Activated naive CD4-positive, alpha-beta T cell treated with anti-CD3 and anti-CD28 coated beads, Interleukin-2, amount 50 U/mL, for 16 hours (primary cell): ENCODE data around the gene TMEM260.
"Not testable (repeated sequence)": the region's sequence is repeated elsewhere in the genome, so short reads cannot be mapped to it uniquely, and the experiment has no call there.

Source experiments
- DNase-seq: peaks from one replicate; pipeline ENCODE4 v3.0.0-alpha.2; 2020

The TMEM260 gene

GRCh38 chr14:56603648-56604047 lies 24.1 kb downstream of the TMEM260 start:
- DNase-seq, result no peak

DNA sequence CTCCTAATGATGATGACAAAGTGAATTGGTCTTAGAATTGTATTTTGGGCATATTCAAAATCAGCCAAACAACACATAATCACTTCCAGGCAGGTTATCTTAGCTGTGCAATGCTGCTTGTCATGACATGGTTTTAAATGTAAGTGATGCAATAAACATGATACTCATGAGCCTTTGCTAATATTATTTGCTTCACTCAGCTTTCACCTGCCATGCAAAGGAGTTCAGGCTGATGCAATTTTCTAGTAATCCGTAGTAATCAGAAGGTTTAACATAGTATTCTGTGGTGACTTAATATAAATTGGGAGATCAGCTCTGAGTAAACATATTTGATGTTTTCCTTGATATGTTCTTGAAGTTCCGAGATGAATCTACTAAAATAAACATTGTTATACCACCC lies 29.1 kb downstream of the TMEM260 start:
- DNase-seq, result no peak

DNA sequence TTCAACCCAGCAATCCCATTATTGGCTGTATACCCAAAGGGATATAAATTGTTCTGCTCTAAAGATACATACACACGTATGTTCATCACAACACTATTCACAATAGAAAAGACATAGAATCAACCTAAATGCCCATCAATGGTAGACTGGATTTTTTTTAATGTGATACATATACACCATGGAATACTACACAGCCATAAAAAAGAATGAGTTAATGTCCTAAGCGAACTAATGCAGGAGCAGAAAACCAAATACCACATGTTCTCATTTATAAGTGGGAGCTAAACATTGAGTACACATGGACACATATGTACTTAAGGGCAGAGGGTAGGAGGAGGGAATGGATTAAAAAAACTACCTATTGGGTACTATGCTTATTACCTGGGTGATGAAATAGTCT lies 32.1 kb downstream of the TMEM260 start:
- DNase-seq, result not testable (repeated sequence)

DNA sequence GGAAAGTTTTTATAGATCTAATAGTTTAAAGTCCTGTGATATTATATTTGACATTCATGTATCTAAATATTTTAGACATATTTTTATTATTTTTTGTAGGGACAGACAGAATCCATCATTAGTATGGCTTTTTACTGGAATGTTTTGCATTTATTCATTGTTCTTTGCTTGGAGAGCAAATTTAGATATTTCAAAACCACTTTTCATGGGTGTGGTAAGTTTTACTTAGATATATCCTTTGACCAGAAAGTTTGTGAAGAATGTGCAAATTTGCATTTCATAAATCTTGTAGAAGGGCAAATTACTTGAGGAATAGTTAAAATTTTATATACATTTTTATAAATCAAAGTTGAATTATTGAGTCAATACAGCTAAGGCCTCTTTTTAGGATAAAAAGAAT lies 37.5 kb downstream of the TMEM260 start:
- DNase-seq, result no peak

DNA sequence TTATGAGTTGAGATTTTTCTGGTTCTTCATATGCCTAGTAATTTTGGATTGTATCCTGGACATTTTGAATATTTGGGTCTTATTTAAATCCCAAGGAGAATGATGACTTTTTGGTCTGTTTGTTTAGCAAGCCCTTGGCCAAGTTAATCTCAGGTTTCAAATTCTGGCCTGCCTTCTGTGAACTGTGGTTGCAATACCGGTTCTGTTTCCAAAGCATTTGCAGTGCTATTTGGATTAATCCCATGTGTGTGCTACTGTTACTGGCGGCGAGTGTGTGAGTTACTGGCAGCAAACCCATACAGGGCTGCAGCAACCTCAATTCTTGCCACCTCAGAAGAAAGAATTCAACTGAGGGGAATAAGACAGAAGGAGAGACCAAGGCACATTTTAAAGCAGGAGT lies 51.1 kb downstream of the TMEM260 start:
- no peak for DNase-seq

- no peak for DNase-seq
These were observed 52.6 kb downstream of the TMEM260 start for GRCh38 chr14:56632195-56632594.

DNA sequence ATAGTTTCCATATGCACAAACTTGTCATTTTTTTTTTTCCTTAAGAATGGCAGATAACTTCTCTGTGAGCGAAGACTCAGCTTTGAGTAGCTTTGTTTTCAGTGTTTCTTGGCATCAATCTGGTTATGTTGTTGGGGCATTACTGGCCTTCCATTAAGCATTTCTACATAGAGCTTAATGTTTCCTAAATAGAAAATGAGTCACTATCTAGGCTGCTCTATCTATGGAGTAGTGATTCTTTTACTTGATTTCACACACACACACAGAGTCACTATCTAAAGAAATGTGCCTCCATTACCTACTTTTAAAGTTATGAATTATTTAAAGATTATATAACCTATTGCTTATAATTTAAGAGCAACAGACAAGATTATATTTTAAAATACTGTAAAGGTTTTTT lies 53.9 kb downstream of the TMEM260 start:
- no peak for DNase-seq

GRCh38 chr14:56635041-56635440 lies 55.4 kb downstream of the TMEM260 start:
- DNase-seq, result no peak

- no peak for DNase-seq
These were observed 67.9 kb downstream of the TMEM260 start for GRCh38 chr14:56647493-56647892.

GRCh38 chr14:56648508-56649301 lies 69.1 kb downstream of the TMEM260 start:
- no peak for DNase-seq

GRCh38 chr14:56649382-56649781 lies 69.8 kb downstream of the TMEM260 start:
- no peak for DNase-seq

GRCh38 chr14:56650048-56650447 lies 70.5 kb downstream of the TMEM260 start:
- no peak for DNase-seq

GRCh38 chr14:56650979-56651378 lies 71.4 kb downstream of the TMEM260 start:
- no peak for DNase-seq

- DNase-seq, result no peak
These were observed 78.0 kb downstream of the TMEM260 start for GRCh38 chr14:56657604-56658003.

DNA sequence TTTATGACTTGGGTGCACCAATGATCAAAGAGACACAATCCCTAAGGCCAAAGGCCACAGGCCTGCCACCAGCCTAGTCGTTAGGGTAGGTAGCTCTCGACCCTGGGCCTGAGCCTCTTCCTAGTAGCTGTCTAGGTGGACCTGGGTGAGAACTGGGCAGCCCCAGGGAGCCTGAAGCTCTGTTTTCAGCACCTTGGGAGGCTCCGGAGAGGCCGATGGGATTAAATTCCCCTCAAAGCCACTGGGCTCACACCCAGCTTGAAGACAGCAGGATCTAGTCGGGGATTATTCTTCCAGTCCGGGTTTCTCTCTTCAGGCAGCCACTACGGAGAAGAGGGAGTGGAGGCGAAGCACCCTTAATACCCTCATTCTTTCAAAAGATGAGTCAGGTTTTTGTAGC lies 79.8 kb downstream of the TMEM260 start:
- no peak for DNase-seq

GRCh38 chr14:56659964-56660551 lies 80.5 kb downstream of the TMEM260 start:
- no peak for DNase-seq

- no peak for DNase-seq
These were observed 81.2 kb downstream of the TMEM260 start for GRCh38 chr14:56660677-56661389.

- no peak for DNase-seq
These were observed 81.9 kb downstream of the TMEM260 start for GRCh38 chr14:56661478-56661877.

DNA sequence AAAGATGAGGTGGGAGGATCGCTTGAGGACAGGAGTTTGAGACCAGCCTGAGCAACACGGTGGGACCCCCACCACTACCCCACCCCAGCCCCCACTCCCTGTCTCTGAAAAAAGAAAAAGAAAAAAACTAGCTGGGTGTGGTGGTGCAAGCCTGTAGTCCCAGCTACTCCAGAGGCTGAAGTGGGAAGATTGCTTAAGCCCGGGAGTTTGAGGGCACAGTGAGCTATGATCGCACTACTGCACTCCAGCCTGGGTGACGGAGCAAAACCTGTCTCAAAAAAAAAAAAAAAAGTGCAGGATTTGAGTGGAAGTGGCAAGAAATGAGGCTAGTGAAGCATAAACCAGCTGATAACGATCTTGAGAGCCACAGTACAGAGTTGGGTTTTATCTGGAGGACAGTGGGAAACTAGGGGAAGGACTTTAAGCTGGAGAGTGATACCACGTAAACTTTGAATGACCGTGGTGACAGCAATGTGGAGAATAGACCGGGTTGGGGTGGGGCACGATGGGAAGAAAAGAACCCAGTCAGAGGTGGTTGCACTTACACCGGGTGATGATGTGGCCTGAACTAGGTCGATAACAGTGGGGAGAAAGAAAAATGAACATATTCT lies 85.3 kb downstream of the TMEM260 start:
- DNase-seq, result no peak

DNA sequence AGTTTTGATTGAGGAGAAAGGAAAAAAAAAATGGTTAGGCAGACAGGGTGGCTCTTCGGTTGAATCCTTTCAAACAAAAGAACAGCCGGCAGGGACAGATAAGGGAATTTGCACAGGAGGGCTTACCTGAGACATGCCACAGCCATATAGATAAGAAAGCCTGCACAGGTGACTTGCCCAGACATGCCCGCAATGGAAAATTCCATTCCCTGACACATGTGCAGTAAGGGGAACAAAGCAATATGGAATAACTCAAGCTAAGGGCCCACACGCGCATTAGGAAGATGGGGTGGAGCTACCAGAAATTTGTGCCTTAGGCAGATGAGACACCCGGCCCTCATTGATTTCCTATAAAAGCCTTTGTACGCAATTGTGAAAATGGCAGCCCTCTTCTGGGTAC lies 86.7 kb downstream of the TMEM260 start:
- no peak for DNase-seq

GRCh38 chr14:56666716-56667115 lies 87.1 kb downstream of the TMEM260 start:
- DNase-seq, result no peak

DNA sequence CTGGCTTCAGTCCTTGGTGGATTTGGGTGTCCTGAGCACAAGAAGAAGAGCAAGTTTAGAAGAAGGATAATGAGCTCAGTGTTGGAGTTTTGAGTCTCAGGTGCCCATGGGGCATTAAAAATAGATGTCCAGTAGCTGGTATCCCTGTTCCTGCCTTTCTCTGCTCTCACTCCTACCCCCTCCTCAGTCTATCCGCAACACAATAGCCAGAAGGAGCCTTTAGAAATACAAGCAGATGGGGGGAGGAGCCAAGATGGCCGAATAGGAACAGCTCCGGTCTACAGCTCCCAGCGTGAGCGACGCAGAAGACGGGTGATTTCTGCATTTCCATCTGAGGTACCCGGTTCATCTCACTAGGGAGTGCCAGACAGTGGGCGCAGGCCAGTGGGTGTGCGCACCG lies 87.7 kb downstream of the TMEM260 start:
- not testable (repeated sequence) for DNase-seq

- DNase-seq, result no peak
These were observed 96.4 kb downstream of the TMEM260 start for GRCh38 chr14:56676042-56676441.

DNA sequence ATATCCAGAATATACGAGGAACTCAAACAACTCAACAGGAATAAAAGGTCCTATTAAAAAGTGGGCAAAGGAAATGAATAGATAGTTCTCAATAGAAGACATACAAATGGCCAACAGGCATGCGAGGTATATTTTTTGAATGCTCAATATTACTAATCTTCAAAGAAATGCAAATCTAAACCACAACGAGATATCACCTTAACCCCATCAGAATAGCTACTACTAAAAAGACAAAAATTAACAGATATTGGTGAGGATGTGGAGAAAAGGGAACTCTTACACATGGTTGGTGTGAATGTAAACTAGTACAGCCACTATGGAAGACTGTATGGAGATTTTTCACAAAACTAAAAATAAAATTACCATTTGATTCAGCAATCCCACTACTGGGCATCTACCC lies 99.2 kb downstream of the TMEM260 start:
- DNase-seq, result no peak
